Left forelimb (tissue), 1 donor: ENCODE data around the gene SETD2.
"Not testable (repeated sequence)": the region's sequence is repeated elsewhere in the genome, so short reads cannot be mapped to it uniquely, and the experiment has no call there.

Source experiments
- DNase-seq: peaks from one replicate; pipeline ENCODE4 v3.0.0-alpha.2; 2018; ENCODE audit warnings: low spot score

SETD2 gene

GRCh38 chr3:47102081-47102600, 61.8 kb downstream of the SETD2 start:
- no peak for DNase-seq

DNA sequence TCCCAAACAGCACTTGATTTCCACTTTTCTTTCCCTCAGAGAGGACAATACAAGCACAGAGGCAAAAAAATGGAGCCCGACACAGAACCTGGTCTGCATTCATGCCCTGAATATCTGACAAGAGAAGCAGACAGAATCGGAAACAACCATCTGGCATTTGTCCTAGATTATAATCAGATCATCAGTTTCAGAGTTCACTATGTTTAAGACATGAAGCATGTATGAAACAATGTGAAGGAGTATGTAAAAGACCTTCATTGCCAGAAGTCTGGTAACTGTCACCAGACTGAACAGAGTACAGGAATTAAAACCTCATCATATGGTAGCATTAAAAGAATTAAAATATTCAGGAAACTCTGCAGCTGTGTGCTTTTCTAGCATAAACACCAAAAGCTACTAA, 65.0 kb downstream of the SETD2 start:
- DNase-seq, result no peak

DNA sequence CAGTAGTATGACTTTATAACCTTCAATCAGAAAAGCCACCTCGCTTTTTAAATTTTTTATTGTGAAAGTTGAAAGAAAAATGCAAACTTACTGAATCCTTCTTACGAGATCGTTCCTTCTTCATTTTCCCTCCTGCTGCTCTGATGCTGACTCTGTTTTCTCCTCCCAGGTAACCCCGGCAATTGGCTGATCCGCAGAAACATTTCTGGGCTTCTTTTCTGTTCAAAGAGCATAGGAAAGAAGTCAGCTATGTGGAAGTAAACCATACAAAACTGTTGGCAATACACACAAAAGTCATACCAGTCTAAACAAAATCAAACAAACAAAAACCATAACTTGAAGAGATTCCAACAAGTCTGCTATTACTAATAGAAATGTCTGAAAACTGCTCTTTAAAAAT, 66.0 kb downstream of the SETD2 start:
- DNase-seq, result no peak

GRCh38 chr3:47096959-47097358, 67.0 kb downstream of the SETD2 start:
- DNase-seq, result no peak

- DNase-seq, result no peak
Observed at GRCh38 chr3:47092090-47092489, 71.8 kb downstream of the SETD2 start.

DNA sequence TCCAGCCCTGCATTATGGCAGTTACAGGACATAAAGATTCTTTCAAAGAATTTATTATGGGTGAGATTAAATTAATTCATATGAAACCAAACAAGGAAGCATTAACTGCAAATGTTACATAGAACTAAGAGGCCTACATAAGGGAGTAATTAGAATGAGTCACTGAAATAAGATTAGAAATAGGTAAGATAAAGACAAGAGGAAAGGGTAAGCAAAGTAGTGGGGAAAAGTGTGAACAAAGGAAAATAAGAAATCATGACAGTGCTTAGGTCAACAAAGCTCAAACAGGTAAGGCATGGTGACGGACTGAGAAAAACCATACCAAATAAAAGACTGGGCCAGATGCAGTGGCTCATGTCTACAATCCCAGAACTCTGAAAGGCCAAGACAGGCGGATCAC, 74.3 kb downstream of the SETD2 start:
- DNase-seq, result no peak

DNA sequence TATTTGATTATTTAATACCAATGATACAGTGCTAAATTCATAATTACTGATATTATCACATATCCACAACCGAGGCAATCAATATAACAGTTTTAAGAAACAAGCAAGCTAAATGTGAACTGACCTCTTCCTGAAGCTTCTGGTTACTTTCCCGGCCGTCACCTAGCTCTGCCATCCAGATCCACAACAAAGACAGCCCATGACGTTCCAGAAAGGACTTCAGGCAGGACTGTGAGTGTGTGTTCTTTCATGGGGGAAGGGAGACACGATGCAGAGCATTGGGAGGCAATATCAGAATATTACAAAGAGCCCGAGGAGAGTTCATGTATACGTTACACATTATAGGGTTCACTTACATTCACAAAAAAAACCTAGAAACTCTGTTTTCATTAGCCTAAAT, 77.8 kb downstream of the SETD2 start:
- DNase-seq, result no peak

DNA sequence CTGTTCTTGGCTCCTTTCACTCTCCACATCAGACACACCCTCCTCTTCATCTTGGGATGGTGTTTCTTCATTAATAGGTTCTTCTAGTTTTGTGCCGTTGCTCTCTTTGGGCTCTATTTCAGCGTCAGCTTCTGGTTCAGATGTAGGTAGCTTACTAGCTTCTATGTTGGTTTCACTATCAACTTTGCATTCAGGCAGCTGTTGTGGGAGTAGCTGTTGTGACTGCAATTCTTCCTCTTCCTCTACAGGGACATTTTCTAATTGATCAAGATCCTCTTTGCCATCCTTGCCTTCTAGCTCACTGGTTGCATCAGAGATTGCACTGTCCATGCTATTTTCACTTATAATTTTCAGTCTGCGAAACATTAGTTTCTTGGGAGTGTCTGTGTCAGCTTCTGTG, 80.1 kb downstream of the SETD2 start:
- no peak for DNase-seq

GRCh38 chr3:47082519-47082918, 81.4 kb downstream of the SETD2 start:
- no peak for DNase-seq

- DNase-seq, result no peak
Observed at GRCh38 chr3:47079432-47079831, 84.5 kb downstream of the SETD2 start.

GRCh38 chr3:47073685-47074084, 90.2 kb downstream of the SETD2 start:
- no peak for DNase-seq

- no peak for DNase-seq
Observed at GRCh38 chr3:47070770-47071169, 93.1 kb downstream of the SETD2 start.

- not testable (repeated sequence) for DNase-seq
Observed at GRCh38 chr3:47066259-47066658, 97.7 kb downstream of the SETD2 start.

- no peak for DNase-seq
Observed at GRCh38 chr3:47065681-47066080, 98.2 kb downstream of the SETD2 start.

DNA sequence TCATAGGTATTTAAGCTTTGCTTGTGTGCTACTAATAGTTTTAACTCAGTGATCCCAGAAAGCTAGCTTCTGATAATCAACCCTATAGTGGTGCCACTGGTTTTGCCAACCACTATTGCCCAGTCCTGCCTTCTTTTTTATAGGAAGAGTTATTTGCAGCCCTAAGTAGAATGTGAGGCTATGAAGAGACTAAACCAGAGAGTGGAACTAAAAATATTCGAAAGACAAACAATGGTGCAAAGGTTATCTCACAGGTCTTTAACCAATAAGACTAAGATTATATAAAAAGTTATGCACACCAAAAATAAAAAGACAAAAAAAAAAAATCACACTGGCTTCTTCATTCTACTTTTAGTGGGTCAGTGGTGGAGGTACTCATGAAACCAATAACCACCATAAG, 98.9 kb downstream of the SETD2 start:
- DNase-seq, result no peak

DNA sequence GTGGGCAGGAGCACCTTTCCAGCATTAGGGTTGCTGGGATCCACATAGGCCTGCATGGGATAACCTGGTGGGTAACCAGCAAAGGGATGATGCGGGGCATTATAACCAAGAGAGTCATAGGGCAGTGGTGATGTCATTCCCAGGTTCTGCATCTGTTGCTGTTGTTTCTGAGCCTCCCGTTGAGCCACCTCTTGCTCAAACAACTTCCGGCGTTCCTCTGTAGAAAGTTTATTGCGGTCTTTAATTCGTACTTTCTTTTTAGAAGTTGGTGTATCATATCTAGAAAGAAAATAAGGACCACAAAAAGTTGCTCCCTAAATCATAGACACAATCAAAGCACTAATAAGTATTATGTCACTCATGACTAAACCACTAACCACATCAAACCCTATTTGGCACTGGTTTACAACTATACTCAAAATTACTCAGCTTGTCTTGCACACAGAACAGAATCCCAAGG, 106.7 kb downstream of the SETD2 start:
- no peak for DNase-seq

GRCh38 chr3:47056705-47057104, 107.2 kb downstream of the SETD2 start:
- DNase-seq, result no peak

DNA sequence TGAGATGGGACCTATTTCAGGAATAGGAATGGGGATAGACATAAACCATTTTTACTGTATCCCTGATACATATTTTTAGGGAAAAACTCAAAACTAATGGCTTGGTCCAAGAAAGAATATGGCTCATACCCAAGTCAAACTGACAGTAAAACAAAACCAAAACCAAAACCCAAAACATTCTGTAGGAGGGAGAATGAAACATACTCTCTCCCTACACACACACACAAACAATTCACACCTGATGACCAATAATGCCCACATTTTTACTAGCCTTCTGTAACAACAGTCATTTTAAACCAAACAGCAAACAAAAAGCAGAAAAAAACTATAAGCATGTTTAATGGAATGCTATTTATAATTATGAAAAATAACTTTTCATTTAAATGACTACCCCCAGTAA, 109.5 kb downstream of the SETD2 start:
- no peak for DNase-seq

DNA sequence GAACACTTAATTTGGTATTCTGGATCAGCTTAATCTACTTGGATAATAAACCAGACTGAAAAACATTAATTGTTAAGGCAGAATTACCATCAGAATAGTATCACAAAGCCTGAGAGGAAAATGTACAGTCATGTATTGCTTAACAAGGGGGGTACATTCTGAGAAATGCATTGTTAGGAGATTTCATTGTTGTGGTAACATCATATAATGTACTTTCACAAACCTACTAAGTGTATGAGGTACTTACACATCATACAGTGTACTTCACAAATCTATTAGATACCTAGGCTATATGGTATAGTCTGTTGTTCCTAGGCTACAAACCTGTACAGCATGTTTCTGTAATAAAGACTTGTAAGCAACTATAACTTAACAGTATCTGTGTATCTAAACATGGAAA, 116.2 kb downstream of the SETD2 start:
- DNase-seq, result no peak

- DNase-seq, result no peak
Observed at GRCh38 chr3:47047069-47047468, 116.8 kb downstream of the SETD2 start.

- DNase-seq, result no peak
Observed at GRCh38 chr3:47042231-47042791, 121.6 kb downstream of the SETD2 start.

DNA sequence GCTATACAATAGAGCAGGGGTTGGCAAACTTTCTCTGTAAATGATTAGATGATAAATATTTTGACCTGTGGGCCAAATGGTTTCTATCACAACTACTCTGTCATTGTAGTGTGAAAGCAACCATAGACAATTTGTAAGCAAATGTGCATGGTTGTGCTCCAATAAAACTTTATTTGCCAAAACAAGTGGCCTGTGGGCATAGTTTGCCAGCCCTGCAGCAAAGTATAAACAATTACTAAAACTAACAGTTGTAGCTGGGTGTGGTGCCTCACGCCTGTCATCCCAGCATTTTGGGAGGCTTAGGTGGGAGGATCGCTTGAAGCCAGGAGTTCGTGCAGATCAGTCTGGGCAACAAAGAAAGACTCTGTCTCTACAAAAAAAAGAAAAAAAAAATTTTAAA, 122.8 kb downstream of the SETD2 start:
- DNase-seq, result no peak

- not testable (repeated sequence) for DNase-seq
Observed at GRCh38 chr3:47037302-47037701, 126.6 kb downstream of the SETD2 start.

DNA sequence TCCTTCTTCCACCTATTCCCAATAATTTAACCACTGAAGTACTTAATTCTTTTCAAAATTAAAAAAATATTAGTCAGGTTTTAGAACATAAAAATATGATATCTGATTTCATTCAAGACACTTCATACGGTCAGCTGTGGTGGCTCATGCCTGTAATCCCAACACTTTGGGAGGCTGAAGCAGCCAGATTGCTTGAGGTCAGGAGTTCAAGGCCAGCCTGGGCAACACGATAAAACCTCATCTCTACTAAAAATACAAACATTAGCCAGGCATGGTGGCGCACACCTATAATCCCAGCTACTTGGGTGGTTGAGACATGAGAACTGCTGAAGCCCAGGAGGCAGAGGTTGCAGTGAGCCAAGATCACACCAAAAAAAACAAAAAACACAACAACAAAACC, 127.8 kb downstream of the SETD2 start:
- DNase-seq, result no peak

DNA sequence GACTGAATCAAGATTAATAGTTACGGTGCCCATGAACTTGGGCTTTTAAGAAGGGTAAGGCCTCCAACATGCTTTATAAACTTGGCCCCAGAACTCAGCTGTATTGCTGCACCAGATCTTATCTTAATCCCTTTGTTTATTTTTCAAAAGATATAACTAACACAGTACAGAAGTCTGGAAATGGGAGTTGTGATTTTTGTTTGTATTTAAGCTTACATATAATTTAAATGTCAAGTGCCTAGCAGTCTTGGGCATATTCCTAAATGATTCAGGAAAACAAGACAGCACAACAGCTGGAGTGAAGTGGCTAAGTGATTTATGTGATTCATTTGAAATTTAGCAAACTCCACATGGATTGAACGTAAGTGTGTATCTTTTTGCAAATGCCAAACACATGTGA, 128.3 kb downstream of the SETD2 start:
- DNase-seq, result no peak
